Activated B cell treated with CpG ODN at 0.5 μM for 24 hours (primary cell): ENCODE measurements around the gene B3GALT4. TPM values are rescaled to one million over a fixed set of nuclear protein-coding genes. Genes with fewer than 3 reads are reported as not detected.

Experiments used
- ATAC-seq: fragments of 200-7000 bp; cut with Tn5 transposase; one replicate; pipeline ENCODE4 v1.10.0; 2021; ENCODE audit warnings: low read depth, mild to moderate bottlenecking, moderate library complexity
- CTCF ChIA-PET: fragments of 350-600 bp; sonication (Branson Sonifier 250); formaldehyde crosslinking; loops from one replicate; lab custom pipeline; 2021; ENCODE audit warnings: antibody characterized with exemption; lab: Charles Lee
- POLR2A ChIA-PET: fragments of 350-600 bp; sonication (Branson Sonifier 250); formaldehyde crosslinking; loops from one replicate; lab custom pipeline; 2021; ENCODE audit warnings: antibody characterized with exemption; lab: Charles Lee
- DNase-seq: peaks from one replicate; pipeline ENCODE4 v3.0.0; 2022
- H3K27ac Mint-ChIP-seq: one replicate; pipeline ENCODE4 v1.8.0; 2020; ENCODE audit warnings: mixed read lengths
- H3K27me3 Mint-ChIP-seq: one replicate; pipeline ENCODE4 v1.8.0; 2021; ENCODE audit warnings: mixed read lengths
- H3K36me3 Mint-ChIP-seq: one replicate; pipeline ENCODE4 v1.8.0; 2021; ENCODE audit warnings: low read depth, mixed read lengths
- H3K4me1 Mint-ChIP-seq: one replicate; pipeline ENCODE4 v1.8.0; 2021; ENCODE audit warnings: mixed read lengths
- H3K4me3 Mint-ChIP-seq: one replicate; pipeline ENCODE4 v1.8.0; 2020; ENCODE audit warnings: mild to moderate bottlenecking, mixed read lengths
- H3K9me3 Mint-ChIP-seq: one replicate; pipeline ENCODE4 v1.8.0; 2020; ENCODE audit warnings: mixed read lengths
- CTCF ChIP-seq: fragments of 200-600 bp; IDR thresholded peaks from one replicate; pipeline ENCODE4 v1.8.0; 2022; ENCODE audit warnings: antibody characterized with exemption, mild to moderate bottlenecking
- intact Hi-C: fragments of 100-400 bp; cut with micrococcal nuclease; formaldehyde crosslinking; loops from one replicate; pipeline ENCODE4 v1.15.1; 2024
- total RNA-seq: library from RNA; stranded (reverse); gene quantifications from 2 replicates; pipeline ENCODE4 v1.2.3, GENCODE V29; 2022

The B3GALT4 gene
- total RNA-seq, 1 donor from 2014 or later: 19.4 TPM

GRCh38 chr6:33312361-33313104, 35.6 kb downstream of the B3GALT4 start:
- TF ChIP-seq CTCF: no peak
- peaks cover 65% of the 10 kb centered on the region for H3K4me1 Mint-ChIP-seq
- intact Hi-C loops: loop anchor here (1.0 to 5.0 kb wide), 4 partner anchors 36 to 370 kb away; partner anchors contain the start of genes B3GALT4 and HLA-DMB
- POLR2A ChIA-PET: interaction anchor here (0.6 to 6.0 kb wide), 25 partner anchors 9 to 1110 kb away, joined by 3 to 80 read pairs (median 4); partner anchors contain the start of genes B3GALT4, CUTA, PFDN6 and PSMB9
- CTCF ChIA-PET: interaction anchor here (0.9 to 2.8 kb wide), 5 partner anchors 11 to 36 kb away, joined by 3 to 17 read pairs (median 9); partner anchors contain the start of genes B3GALT4 and RGL2
- H3K27me3 Mint-ChIP-seq: no peaks in the 10 kb centered on the region
- no peaks in the 10 kb centered on the region for H3K9me3 Mint-ChIP-seq
- peak overlapping the region; percentile 97 for H3K27ac Mint-ChIP-seq
- peak overlapping the region; percentile 99 for H3K4me3 Mint-ChIP-seq
- H3K36me3 Mint-ChIP-seq: peaks cover 61% of the 10 kb centered on the region
- DNase-seq: peak; percentile 63
- peak; percentile 25 for ATAC-seq

- DNase-seq (peak; percentile 54), ATAC-seq (peak; percentile 5)
- H3K36me3 Mint-ChIP-seq: peaks cover 62% of the 10 kb centered on the region
- peak overlapping the region; percentile 99 for H3K4me3 Mint-ChIP-seq
- no peaks in the 10 kb centered on the region for H3K27me3 Mint-ChIP-seq
- ChIA-PET POLR2A (interaction anchor here (0.7 to 6.0 kb wide), 25 partner anchors 8 to 460 kb away, joined by 3 to 80 read pairs (median 4); partner anchors contain the start of genes B3GALT4, CUTA, HLA-DPA1 and PFDN6), CTCF (interaction anchor here (0.9 to 2.8 kb wide), 5 partner anchors 12 to 36 kb away, joined by 3 to 17 read pairs (median 9); partner anchors contain the start of genes B3GALT4 and RGL2)
- H3K9me3 Mint-ChIP-seq: no peaks in the 10 kb centered on the region
- intact Hi-C loops: loop anchor here (2.0 to 5.0 kb wide), 3 partner anchors 36 to 371 kb away; partner anchors contain the start of genes B3GALT4 and HLA-DMB
- peak overlapping the region; percentile 97 for H3K27ac Mint-ChIP-seq
- no peak for TF ChIP-seq CTCF
- H3K4me1 Mint-ChIP-seq: peaks cover 69% of the 10 kb centered on the region
Observed at GRCh38 chr6:33313105-33313708, 36.3 kb downstream of the B3GALT4 start.

GRCh38 chr6:33313709-33314514, 37.0 kb downstream of the B3GALT4 start, which contains the start of gene TAPBP:
TSS of gene TAPBP (minus strand) at chr6:33314078. CDS start at chr6:33314041, 37 bp downstream.
- peak; percentile 56 for ATAC-seq
- Mint-ChIP-seq H3K27ac (peak within 1 kb of the TSS; percentile 97), H3K4me3 (peak within 1 kb of the TSS; percentile 99), H3K36me3 (peaks cover 62% of the 10 kb centered on the region), H3K27me3 (no peaks in the 10 kb centered on the region), H3K9me3 (no peaks in the 10 kb centered on the region), H3K4me1 (peaks cover 69% of the 10 kb centered on the region)
- POLR2A ChIA-PET: interaction anchor here (0.6 to 6.0 kb wide), 21 partner anchors 7 to 460 kb away, joined by 3 to 80 read pairs (median 4); partner anchors contain the start of genes B3GALT4, HLA-DPA1, PFDN6 and PSMB9
- DNase-seq: peak; percentile 78
- no peak for TF ChIP-seq CTCF
- intact Hi-C loops: loop anchor here (1.0 to 5.0 kb wide), 10 partner anchors 9 to 372 kb away; partner anchors contain the start of genes B3GALT4, CUTA, HLA-DMB and KIFC1
- CTCF ChIA-PET: interaction anchor here (1.2 to 2.8 kb wide), 4 partner anchors 13 to 37 kb away, joined by 4 to 17 read pairs (median 10); partner anchors contain the start of genes B3GALT4 and RGL2

- Mint-ChIP-seq H3K4me1 (peaks cover 73% of the 10 kb centered on the region), H3K4me3 (peak overlapping the region; percentile 99), H3K36me3 (peaks cover 65% of the 10 kb centered on the region), H3K27me3 (no peaks in the 10 kb centered on the region), H3K9me3 (no peaks in the 10 kb centered on the region), H3K27ac (peak overlapping the region; percentile 97)
- no peak for TF ChIP-seq CTCF
- intact Hi-C loops: loop anchor here (1.0 to 5.0 kb wide), 9 partner anchors 9 to 372 kb away; partner anchors contain the start of genes CUTA, HLA-DMB, KIFC1 and VPS52
- CTCF ChIA-PET: no interaction called here
- POLR2A ChIA-PET: interaction anchor here (0.6 to 6.0 kb wide), 6 partner anchors 12 to 37 kb away, joined by 3 to 80 read pairs (median 28); partner anchors contain the start of genes B3GALT4, PFDN6, RGL2 and WDR46
- DNase-seq: peak; percentile 52
- ATAC-seq: peak; percentile 38
Observed at GRCh38 chr6:33314515-33314942, 37.6 kb downstream of the B3GALT4 start.
